B cell (primary cell): Measurements from ENCODE around the gene LMAN2. TPM values are rescaled to one million over a fixed set of nuclear protein-coding genes. Genes with fewer than 3 reads are reported as not detected.
A peak's percentile ranks its signal among the peaks of the same experiment; 100 is the strongest.

Experiments
- ATAC-seq: fragments of 200-7000 bp; cut with Tn5 transposase; one replicate; pipeline ENCODE4 v1.10.0; 2021; ENCODE audit warnings: low read depth, mild to moderate bottlenecking, moderate number of reproducible peaks, moderate library complexity
- CTCF ChIA-PET: fragments of 350-600 bp; sonication (Branson Sonifier 250); formaldehyde crosslinking; loops from one replicate; lab custom pipeline; 2021; ENCODE audit warnings: antibody characterized with exemption, inconsistent platforms; lab: Charles Lee
- POLR2A ChIA-PET: fragments of 350-600 bp; sonication (Branson Sonifier 250); formaldehyde crosslinking; loops from one replicate; lab custom pipeline; 2021; ENCODE audit warnings: antibody characterized with exemption; lab: Charles Lee
- DNase-seq: peaks from one replicate; pipeline ENCODE4 v3.0.0; 2013
- H2AFZ ChIP-seq: 2 replicates; pipeline ENCODE4 v1.6.1; 2012; ENCODE audit warnings: mild to moderate bottlenecking, low read depth, low read length; ENCODE audit not compliant: insufficient read depth, poor library complexity, severe bottlenecking
- H3K27ac ChIP-seq, 2 donors: 1 replicate in 1 of 2; 2 replicates in 1 of 2; pipeline ENCODE4 v1.5.1; 2012 to 2013; ENCODE audit warnings: low read length in 2 of 2, mild to moderate bottlenecking in 2 of 2, moderate library complexity in 1 of 2
- H3K27me3 ChIP-seq, 4 experiments: fragments of 200-600 bp in 1 of 4; sonication (generic) in 1 of 4; replicated peaks in 1 of 4; 1 replicate in 2 of 4; 2 replicates in 2 of 4; pipeline versions ENCODE4 v1.6.1 to v1.7.0; 2013 to 2016; ENCODE audit warnings: low read length in 3 of 4, mild to moderate bottlenecking in 2 of 4, mixed read lengths in 1 of 4, moderate library complexity in 1 of 4; ENCODE audit not compliant: insufficient read depth in 4 of 4, control insufficient read depth in 3 of 4; ENCODE audit errors: control extremely low read depth in 1 of 4
- H3K36me3 ChIP-seq, 2 experiments: replicated peaks in 1 of 2; 1 replicate in 1 of 2; 2 replicates in 1 of 2; pipeline versions ENCODE4 v1.6.1 to v1.7.1; 2013; ENCODE audit warnings: low read length in 1 of 2; ENCODE audit not compliant: insufficient read depth in 2 of 2, control insufficient read depth in 1 of 2; ENCODE audit errors: control extremely low read depth in 1 of 2, extremely low read depth in 1 of 2
- H3K4me1 ChIP-seq, 2 donors: fragments of 200-600 bp in 1 of 2; sonication (generic) in 1 of 2; 1 replicate in 1 of 2; 2 replicates in 1 of 2; pipeline versions ENCODE4 v1.5.1 to v1.6.1; 2013 to 2017; ENCODE audit warnings: low read length in 2 of 2; ENCODE audit not compliant: control insufficient read depth in 2 of 2, insufficient read depth in 2 of 2
- H3K4me2 ChIP-seq: replicated peaks from 2 replicates; pipeline ENCODE3; 2012; ENCODE audit warnings: mild to moderate bottlenecking, low read depth, low read length; ENCODE audit not compliant: poor library complexity, severe bottlenecking
- H3K4me3 ChIP-seq, 5 experiments: fragments of 200-600 bp in 1 of 5; sonication (generic) in 1 of 5; 1 replicate in 3 of 5; 2 replicates in 2 of 5; pipeline versions ENCODE4 v1.5.1 to v1.7.0; 2011 to 2016; ENCODE audit warnings: low read length in 4 of 5, mild to moderate bottlenecking in 4 of 5, low read depth in 2 of 5, control low read depth in 1 of 5, moderate library complexity in 1 of 5; ENCODE audit not compliant: insufficient read depth in 1 of 5; ENCODE audit errors: control extremely low read depth in 1 of 5, extremely low read depth in 1 of 5
- H3K79me2 ChIP-seq: fragments of 200-600 bp; sonication (generic); one replicate; pipeline ENCODE4 v1.6.0; 2016; ENCODE audit warnings: low read length; ENCODE audit not compliant: control insufficient read depth, insufficient read depth
- H3K9ac ChIP-seq: fragments of 200-600 bp; sonication (generic); 2 replicates; pipeline ENCODE4 v1.6.1; 2017; ENCODE audit warnings: mild to moderate bottlenecking, low read length, moderate library complexity
- H3K9me3 ChIP-seq, 3 donors: one replicate each; pipeline versions ENCODE4 v1.6.1 to v1.7.1; 2013; ENCODE audit warnings: low read length in 2 of 3; ENCODE audit not compliant: control insufficient read depth in 2 of 3, insufficient read depth in 1 of 3; ENCODE audit errors: control extremely low read depth in 1 of 3
- H4K20me1 ChIP-seq: 2 replicates; pipeline ENCODE4 v1.6.0; 2012; ENCODE audit warnings: mild to moderate bottlenecking, low read length; ENCODE audit not compliant: insufficient read depth, control insufficient read depth, poor library complexity, severe bottlenecking
- H3K27ac Mint-ChIP-seq: one replicate; pipeline ENCODE4 v1.8.0; 2021; ENCODE audit warnings: mixed read lengths
- H3K27me3 Mint-ChIP-seq: one replicate; pipeline ENCODE4 v1.8.0; 2021; ENCODE audit warnings: mixed read lengths
- H3K4me1 Mint-ChIP-seq: one replicate; pipeline ENCODE4 v1.8.0; 2021; ENCODE audit warnings: mixed read lengths
- H3K4me3 Mint-ChIP-seq: one replicate; pipeline ENCODE4 v1.8.0; 2021; ENCODE audit warnings: mixed read lengths
- H3K9me3 Mint-ChIP-seq: one replicate; pipeline ENCODE4 v1.8.0; 2022; ENCODE audit warnings: mixed read lengths; ENCODE audit not compliant: insufficient read depth
- EZH2 ChIP-seq: IDR thresholded peaks from 2 replicates; pipeline ENCODE4 v1.6.1; 2012; ENCODE audit warnings: borderline replicate concordance, low read depth, mild to moderate bottlenecking, moderate library complexity, low read length; ENCODE audit not compliant: insufficient read depth, poor library complexity, severe bottlenecking
- WGBS: methylation state at CpG from one replicate; pipeline ENCODE4 v1.1.5; 2013; ENCODE audit warnings: missing lambda C conversion rate; ENCODE audit not compliant: insufficient coverage; 5-methylcytosine and 5-hydroxymethylcytosine counted together
- intact Hi-C: fragments of 100-400 bp; cut with micrococcal nuclease; formaldehyde crosslinking; loops from one replicate; pipeline ENCODE4 v1.10.0; 2022
- polyA plus RNA-seq: library from polyadenylated mRNA; depleted of rRNA; stranded (reverse); fragments of >200 nt; gene quantifications from 2 replicates; pipeline ENCODE4 v1.2.3, GENCODE V29; 2012
- total RNA-seq, 2 donors: library from RNA; stranded (reverse); fragments of 120-200 nt in 1 of 2; gene quantifications; 1 replicate in 1 of 2; 2 replicates in 1 of 2; pipeline versions ENCODE4 v1.2.3 to v1.2.4, GENCODE V29; 2013 to 2022
- TF ChIP-seq, protein P1 (sequence below): fragments of 200-600 bp; IDR thresholded peaks from one replicate; pipeline ENCODE4 v1.8.0; 2022; ENCODE audit warnings: antibody characterized with exemption, mild to moderate bottlenecking

LMAN2 gene
- total and polyA plus RNA-seq, 2 donors (not counting 1 experiment from before 2014, with no cell fraction given) = 99.4 to 123 TPM

DNA sequence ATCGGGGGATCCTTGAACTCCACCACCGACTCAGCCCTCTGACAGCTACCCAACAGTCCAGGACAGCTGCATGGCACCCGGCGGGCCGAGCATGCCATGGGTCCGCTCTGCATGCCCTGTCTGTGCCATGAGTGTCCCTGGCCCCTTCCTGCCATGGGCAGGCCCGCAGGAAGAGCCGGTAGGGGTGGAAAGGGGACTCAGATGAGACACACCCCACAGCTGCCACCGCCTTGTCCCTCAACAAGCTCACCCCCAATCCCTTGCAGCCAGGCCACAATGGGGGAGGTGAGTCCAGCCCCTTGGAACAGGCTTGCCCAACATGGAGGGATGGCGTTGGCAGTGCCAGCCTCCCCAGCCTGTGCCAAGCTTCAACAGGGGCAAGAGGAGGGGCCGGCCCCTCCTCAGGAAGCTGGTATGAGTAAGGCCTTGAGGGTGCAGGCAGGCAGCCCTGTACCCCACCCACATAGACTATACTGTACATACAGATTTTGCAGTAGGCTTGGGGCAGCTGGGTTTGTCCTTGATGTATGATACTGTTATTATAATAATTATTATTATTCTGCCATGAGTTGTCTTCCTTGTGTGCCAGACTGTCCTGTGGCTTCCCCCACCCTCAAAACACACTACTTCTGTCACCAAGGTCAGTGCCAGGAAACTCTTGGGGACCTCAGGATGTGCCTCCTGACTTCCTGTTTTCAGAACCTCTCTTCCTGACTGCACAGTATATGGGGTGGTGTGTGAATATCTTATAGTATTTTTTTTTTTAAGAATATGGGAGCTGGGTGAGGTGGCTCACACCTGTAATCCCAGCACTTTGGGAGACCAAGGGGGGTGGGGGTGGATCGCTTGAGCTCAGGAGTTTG lies 20.8 kb upstream of the LMAN2 start:
- Histone ChIP-seq H3K4me3 (no peak overlapping the region), H3K27me3 (no peaks in the 10 kb centered on the region), H3K79me2 (no peaks in the 10 kb centered on the region), H2AFZ (no peak overlapping the region), H3K9ac (no peak overlapping the region), H3K9me3 (no peaks in the 10 kb centered on the region), H4K20me1 (peaks cover 47% of the 10 kb centered on the region), H3K4me2 (peak overlapping the region; percentile 46), H3K4me1 (peaks cover 35 to 38% of the 10 kb centered on the region in 2 donors), H3K36me3 (peaks cover 0 to 44% of the 10 kb centered on the region in 2 experiments), H3K27ac (peak overlapping the region; percentile 18 to 35)
- intact Hi-C loops = no loop called here
- DNase-seq = no peak
- peak overlapping the region; percentile 81 for H3K27ac Mint-ChIP-seq
- TF ChIP-seq, protein P1, sequence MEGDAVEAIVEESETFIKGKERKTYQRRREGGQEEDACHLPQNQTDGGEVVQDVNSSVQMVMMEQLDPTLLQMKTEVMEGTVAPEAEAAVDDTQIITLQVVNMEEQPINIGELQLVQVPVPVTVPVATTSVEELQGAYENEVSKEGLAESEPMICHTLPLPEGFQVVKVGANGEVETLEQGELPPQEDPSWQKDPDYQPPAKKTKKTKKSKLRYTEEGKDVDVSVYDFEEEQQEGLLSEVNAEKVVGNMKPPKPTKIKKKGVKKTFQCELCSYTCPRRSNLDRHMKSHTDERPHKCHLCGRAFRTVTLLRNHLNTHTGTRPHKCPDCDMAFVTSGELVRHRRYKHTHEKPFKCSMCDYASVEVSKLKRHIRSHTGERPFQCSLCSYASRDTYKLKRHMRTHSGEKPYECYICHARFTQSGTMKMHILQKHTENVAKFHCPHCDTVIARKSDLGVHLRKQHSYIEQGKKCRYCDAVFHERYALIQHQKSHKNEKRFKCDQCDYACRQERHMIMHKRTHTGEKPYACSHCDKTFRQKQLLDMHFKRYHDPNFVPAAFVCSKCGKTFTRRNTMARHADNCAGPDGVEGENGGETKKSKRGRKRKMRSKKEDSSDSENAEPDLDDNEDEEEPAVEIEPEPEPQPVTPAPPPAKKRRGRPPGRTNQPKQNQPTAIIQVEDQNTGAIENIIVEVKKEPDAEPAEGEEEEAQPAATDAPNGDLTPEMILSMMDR = no peak
- no peak for TF ChIP-seq EZH2
- peaks cover 40% of the 10 kb centered on the region for H3K4me1 Mint-ChIP-seq
- ChIA-PET CTCF (interaction anchor here (0.9 to 5.5 kb wide), 10 partner anchors 10 to 128 kb away, joined by 3 to 60 read pairs (median 6); partner anchors contain the start of genes LMAN2 and RGS14), POLR2A (interaction anchor here (0.9 kb wide), 1 partner anchor 20 kb away, joined by 9 read pairs; no protein-coding TSS in a partner anchor)
- H3K9me3 Mint-ChIP-seq = no peaks in the 10 kb centered on the region
- H3K27me3 Mint-ChIP-seq = no peaks in the 10 kb centered on the region
- whole genome bisulfite sequencing = 98% methylated on average over 6 of the region's 12 CpGs
- no peak for ATAC-seq
- H3K4me3 Mint-ChIP-seq = peak overlapping the region; percentile 64
